BJ (cell line): ENCODE results near the gene PIK3C3. TPM values are rescaled to one million over a fixed set of nuclear protein-coding genes. Genes with fewer than 3 reads are reported as not detected.
"Not testable (repeated sequence)": the region's sequence is repeated elsewhere in the genome, so short reads cannot be mapped to it uniquely, and the experiment has no call there.

Experiments used
- CTCF ChIA-PET: fragments of 350-600 bp; formaldehyde crosslinking; extraction: SDS; loops from one replicate; lab custom pipeline; 2021; ENCODE audit warnings: antibody characterized with exemption, inconsistent platforms; lab: Yijun Ruan, JAX
- POLR2A ChIA-PET: fragments of 300-600 bp; sonication (Branson Sonifier 250); formaldehyde crosslinking; extraction: SDS; loops from one replicate; lab custom pipeline; 2021; ENCODE audit warnings: antibody characterized with exemption; lab: Charles Lee
- DNase-seq: peaks from one replicate; pipeline ENCODE4 v3.0.0-alpha.2; 2011; ENCODE audit warnings: low read depth
- H3K27me3 ChIP-seq: 2 replicates; pipeline ENCODE4 v1.6.0; 2011; ENCODE audit warnings: low read length; ENCODE audit not compliant: control insufficient read depth, insufficient read depth
- H3K36me3 ChIP-seq: 2 replicates; pipeline ENCODE4 v1.5.1; 2011; ENCODE audit warnings: low read length; ENCODE audit not compliant: control insufficient read depth, insufficient read depth
- H3K4me3 ChIP-seq: 2 replicates; pipeline ENCODE4 v1.5.1; 2011; ENCODE audit warnings: low read depth, mild to moderate bottlenecking, control low read depth, low read length
- CTCF ChIP-seq: IDR thresholded peaks from 2 replicates; pipeline ENCODE4 v1.5.1; 2011; ENCODE audit warnings: low read depth, mild to moderate bottlenecking, control low read depth, inconsistent platforms, low read length, moderate library complexity; ENCODE audit not compliant: insufficient read depth
- polyA plus RNA-seq: library from polyadenylated mRNA; depleted of rRNA; stranded (reverse); fragments of >200 nt; gene quantifications from 2 replicates; pipeline ENCODE4 v1.2.3, GENCODE V29; 2011

Gene PIK3C3
- polyA plus RNA-seq, 1 experiment: 45.3 TPM

DNA sequence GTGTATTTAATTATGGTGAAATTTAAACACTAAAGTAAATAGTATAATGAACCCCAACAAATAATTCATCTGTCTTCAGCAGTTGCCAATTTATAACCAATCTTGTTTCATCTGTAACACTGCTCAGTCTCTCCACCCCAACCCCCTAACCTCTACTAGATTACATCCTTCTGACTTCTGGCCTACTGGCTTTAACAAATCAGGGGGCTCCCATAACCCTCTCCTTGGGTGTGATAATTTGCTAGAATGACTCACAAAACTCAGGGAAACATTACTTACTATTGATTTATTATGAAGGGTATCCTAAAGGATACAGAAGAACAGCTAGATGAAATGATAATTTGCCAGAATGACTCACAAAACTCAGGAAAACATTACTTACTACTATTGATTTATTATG lies 50.7 kb downstream of the PIK3C3 start:
- ChIA-PET POLR2A (no interaction called here), CTCF (interaction anchor here (1.1 kb wide), 2 partner anchors 11 to 22 kb away, joined by 3 to 4 read pairs; no protein-coding TSS in a partner anchor)
- Histone ChIP-seq H3K27me3 (no peaks in the 10 kb centered on the region), H3K4me3 (no peak overlapping the region), H3K36me3 (peaks cover 3% of the 10 kb centered on the region; the same call in 1 of the 2 replicates)
- TF ChIP-seq CTCF: no peak
- DNase-seq: no peak

DNA sequence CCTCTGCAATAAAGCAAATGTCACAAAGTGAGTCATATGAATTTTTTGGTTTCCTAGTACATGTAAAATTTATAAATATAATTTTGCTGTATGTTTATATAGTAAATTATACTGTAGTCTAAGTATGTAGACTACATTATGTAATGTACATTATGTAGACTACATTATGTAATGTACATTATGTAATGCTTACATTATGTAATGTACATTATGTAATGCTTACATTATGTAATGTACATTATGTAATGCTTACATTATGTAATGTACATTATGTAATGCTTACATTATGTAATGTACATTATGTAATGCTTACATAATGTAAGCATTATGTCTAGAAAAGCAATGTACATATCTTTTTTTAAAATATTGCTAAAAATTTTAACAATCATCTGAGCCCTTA lies 54.4 kb downstream of the PIK3C3 start:
- POLR2A ChIA-PET, DNase-seq: not testable (repeated sequence)

DNA sequence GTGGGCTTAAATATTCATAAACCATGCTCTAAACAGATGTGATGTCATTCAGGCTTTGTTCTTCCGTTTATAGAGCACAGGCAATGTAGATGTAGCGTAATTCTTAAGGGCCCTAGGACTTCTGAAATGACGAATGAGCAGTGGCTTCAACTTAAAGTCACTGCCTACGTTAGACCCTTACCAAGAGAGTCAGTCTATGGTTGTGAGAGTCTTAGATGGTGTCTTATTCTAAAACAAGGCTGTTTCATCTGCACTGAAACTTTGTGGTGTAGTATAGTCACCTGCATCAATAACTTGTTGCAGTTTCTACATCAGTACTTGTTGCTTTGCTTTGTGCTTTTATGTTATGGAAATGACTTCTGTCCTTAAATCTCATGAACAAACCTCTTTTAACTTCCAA lies 56.0 kb downstream of the PIK3C3 start:
- peaks cover 9% of the 10 kb centered on the region for H3K36me3 ChIP-seq
- no peak for TF ChIP-seq CTCF
- H3K27me3 ChIP-seq: no peaks in the 10 kb centered on the region
- DNase-seq: no peak
- POLR2A ChIA-PET: no interaction called here
- H3K4me3 ChIP-seq: no peak overlapping the region
- CTCF ChIA-PET: interaction anchor here (1.3 to 2.7 kb wide), 2 partner anchors 16 to 27 kb away, joined by 3 to 13 read pairs; no protein-coding TSS in a partner anchor

More for the DNA sequence above, 54.4 kb downstream of the PIK3C3 start:
- H3K4me3 ChIP-seq, CTCF ChIA-PET, H3K36me3 ChIP-seq, H3K27me3 ChIP-seq: not testable (repeated sequence)

DNA sequence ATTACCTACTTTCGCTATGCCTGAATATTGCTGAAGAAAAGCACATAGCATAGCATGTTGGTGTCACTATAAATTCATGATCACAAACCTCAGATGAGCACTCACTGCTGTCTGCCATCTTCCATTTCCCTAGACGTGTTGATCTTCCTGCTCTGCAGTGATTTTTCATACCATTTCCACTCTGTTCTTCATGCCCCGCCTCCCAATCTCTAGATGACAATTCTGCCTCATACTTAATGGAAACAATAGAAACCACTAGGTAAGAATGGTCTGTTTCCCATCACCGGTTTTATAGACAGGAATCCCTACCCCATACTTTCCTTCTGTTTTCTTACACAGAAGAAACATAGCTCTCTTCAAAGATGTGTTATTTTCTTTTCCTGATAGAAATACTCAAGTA lies 63.8 kb downstream of the PIK3C3 start:
- H3K36me3 ChIP-seq: peaks cover 5% of the 10 kb centered on the region
- ChIA-PET CTCF (interaction anchor here (1.1 to 5.7 kb wide), 3 partner anchors 9 to 20 kb away, joined by 4 to 41 read pairs (median 8); no protein-coding TSS in a partner anchor), POLR2A (no interaction called here)
- DNase-seq: no peak
- TF ChIP-seq CTCF: no peak
- no peaks in the 10 kb centered on the region for H3K27me3 ChIP-seq
- H3K4me3 ChIP-seq: no peak overlapping the region

GRCh38 chr18:42024131-42024530 lies 69.1 kb downstream of the PIK3C3 start:
- no peak for TF ChIP-seq CTCF
- peaks cover 1% of the 10 kb centered on the region; the same call in 1 of the 2 replicates for H3K36me3 ChIP-seq
- ChIA-PET CTCF (interaction anchor here (0.7 kb wide), 1 partner anchor 1260 kb away, joined by 3 read pairs; no protein-coding TSS in a partner anchor), POLR2A (no interaction called here)
- no peaks in the 10 kb centered on the region for H3K27me3 ChIP-seq
- no peak overlapping the region for H3K4me3 ChIP-seq
- no peak for DNase-seq

DNA sequence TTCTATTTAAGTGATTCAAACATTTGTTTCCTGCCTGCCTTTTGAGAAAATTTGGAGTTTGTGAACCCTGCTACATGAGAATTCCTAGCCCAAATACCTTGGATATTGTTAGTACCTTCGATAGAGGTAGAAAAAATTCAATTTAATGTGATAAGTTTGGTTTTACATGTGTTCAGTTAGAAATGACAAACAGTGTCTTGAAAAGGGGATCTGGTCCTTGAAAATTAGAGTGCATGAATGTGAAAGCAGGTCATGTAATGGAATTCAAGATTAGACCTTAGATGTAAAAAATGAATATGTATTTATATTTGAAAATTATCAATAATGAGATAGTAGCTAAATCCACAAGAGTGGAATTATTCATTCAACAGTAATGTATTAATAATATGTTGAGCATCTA lies 70.5 kb downstream of the PIK3C3 start:
- ChIA-PET POLR2A (no interaction called here), CTCF (no interaction called here)
- Histone ChIP-seq H3K27me3 (no peaks in the 10 kb centered on the region), H3K4me3 (no peak overlapping the region), H3K36me3 (peaks cover 1% of the 10 kb centered on the region; the same call in 1 of the 2 replicates)
- no peak for TF ChIP-seq CTCF
- no peak for DNase-seq
